ENCODE data around the gene JAKMIP1.
"Not testable (repeated sequence)": the region's sequence is repeated elsewhere in the genome, so short reads cannot be mapped to it uniquely, and the experiment has no call there.

The JAKMIP1 gene

GRCh38 chr4:6142511-6142910, 57.8 kb downstream of the JAKMIP1 start:
- H3K27me3 ChIP-seq (ENCODE audit: control insufficient read depth in 1 of 2, insufficient read depth in 2 of 2, low read length in 2 of 2): no peaks in the 10 kb centered on the region
- H3K9ac ChIP-seq (ENCODE audit: low read length in 2 of 2): no peak overlapping the region
- H3K4me1 ChIP-seq (ENCODE audit: control insufficient read depth, insufficient read depth, low read length): no peaks in the 10 kb centered on the region
- no peak overlapping the region for H3K27ac ChIP-seq (ENCODE audit: low read length)
- H3K36me3 ChIP-seq (ENCODE audit: control insufficient read depth in 2 of 2, insufficient read depth in 2 of 2, low read length in 2 of 2): no peaks in the 10 kb centered on the region
- H3K4me3 ChIP-seq (ENCODE audit: low read length in 2 of 2): no peak overlapping the region
- H3K9me3 ChIP-seq (ENCODE audit: control insufficient read depth in 2 of 2, low read length in 2 of 2): peaks cover 0 to 9% of the 10 kb centered on the region in 2 donors

DNA sequence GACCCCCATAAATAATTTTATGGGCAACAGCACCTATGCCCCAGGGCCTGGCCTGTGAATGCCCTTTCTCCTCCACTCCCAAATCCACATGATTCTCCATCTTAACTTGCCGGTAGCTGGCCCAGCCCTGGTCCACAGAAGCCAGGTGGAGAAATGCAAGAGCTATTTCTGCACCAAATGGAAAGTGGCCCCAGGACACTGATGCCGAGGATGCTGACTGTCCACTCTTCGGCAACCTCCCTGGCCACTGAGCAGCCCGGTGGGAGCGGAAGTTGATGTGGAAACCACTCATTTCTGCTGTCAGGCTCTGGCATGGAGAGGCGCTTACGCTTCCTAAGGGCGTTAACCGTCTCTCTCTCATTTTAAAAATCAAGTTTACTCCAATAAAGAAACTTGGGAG, 58.8 kb downstream of the JAKMIP1 start:
- H3K4me3 ChIP-seq (ENCODE audit: low read length in 2 of 2): no peak overlapping the region
- H3K27ac ChIP-seq (ENCODE audit: low read length): no peak overlapping the region
- no peaks in the 10 kb centered on the region for H3K27me3 ChIP-seq (ENCODE audit: control insufficient read depth in 1 of 2, insufficient read depth in 2 of 2, low read length in 2 of 2)
- H3K9me3 ChIP-seq (ENCODE audit: control insufficient read depth in 2 of 2, low read length in 2 of 2): peaks cover 0 to 9% of the 10 kb centered on the region in 2 donors
- no peak overlapping the region for H3K9ac ChIP-seq (ENCODE audit: low read length in 2 of 2)
- no peaks in the 10 kb centered on the region for H3K36me3 ChIP-seq (ENCODE audit: control insufficient read depth in 2 of 2, insufficient read depth in 2 of 2, low read length in 2 of 2)
- no peaks in the 10 kb centered on the region for H3K4me1 ChIP-seq (ENCODE audit: control insufficient read depth, insufficient read depth, low read length)

DNA sequence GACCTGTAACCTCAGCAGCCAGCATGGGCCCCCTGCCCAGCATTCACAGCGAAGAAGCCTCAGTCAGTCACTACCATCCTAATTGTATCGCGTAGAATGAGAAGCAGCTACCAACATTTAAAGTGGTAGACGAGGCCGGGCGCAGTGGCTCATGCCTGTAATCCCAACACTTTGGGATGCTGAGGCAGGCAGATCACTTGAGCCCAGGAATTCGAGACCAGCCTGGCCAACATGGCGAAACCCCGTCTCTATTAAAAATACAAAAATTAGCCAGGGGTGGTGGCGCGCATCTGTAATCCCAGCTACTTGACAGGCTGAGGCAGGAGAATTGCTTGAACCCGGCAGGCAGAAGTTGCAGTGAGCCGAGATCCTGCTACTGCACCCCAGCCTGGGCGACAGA, 59.3 kb downstream of the JAKMIP1 start:
- H3K4me1 ChIP-seq (ENCODE audit: control insufficient read depth, insufficient read depth, low read length); H3K27ac ChIP-seq (ENCODE audit: low read length); H3K27me3 ChIP-seq (ENCODE audit: control insufficient read depth in 1 of 2, insufficient read depth in 2 of 2, low read length in 2 of 2); H3K9ac ChIP-seq (ENCODE audit: low read length in 2 of 2); H3K9me3 ChIP-seq (ENCODE audit: control insufficient read depth in 2 of 2, low read length in 2 of 2); H3K36me3 ChIP-seq (ENCODE audit: control insufficient read depth in 2 of 2, insufficient read depth in 2 of 2, low read length in 2 of 2); H3K4me3 ChIP-seq (ENCODE audit: low read length in 2 of 2): not testable (repeated sequence)

GRCh38 chr4:6137747-6138135, 62.6 kb downstream of the JAKMIP1 start:
- Histone ChIP-seq H3K9ac (ENCODE audit: low read length in 2 of 2) (no peak overlapping the region), H3K36me3 (ENCODE audit: control insufficient read depth in 2 of 2, insufficient read depth in 2 of 2, low read length in 2 of 2) (no peaks in the 10 kb centered on the region), H3K27me3 (ENCODE audit: control insufficient read depth in 1 of 2, insufficient read depth in 2 of 2, low read length in 2 of 2) (no peaks in the 10 kb centered on the region), H3K27ac (ENCODE audit: low read length) (no peak overlapping the region), H3K9me3 (ENCODE audit: control insufficient read depth in 2 of 2, low read length in 2 of 2) (peaks cover 0 to 6% of the 10 kb centered on the region in 2 donors), H3K4me3 (ENCODE audit: low read length in 2 of 2) (no peak overlapping the region), H3K4me1 (ENCODE audit: control insufficient read depth, insufficient read depth, low read length) (no peaks in the 10 kb centered on the region)

DNA sequence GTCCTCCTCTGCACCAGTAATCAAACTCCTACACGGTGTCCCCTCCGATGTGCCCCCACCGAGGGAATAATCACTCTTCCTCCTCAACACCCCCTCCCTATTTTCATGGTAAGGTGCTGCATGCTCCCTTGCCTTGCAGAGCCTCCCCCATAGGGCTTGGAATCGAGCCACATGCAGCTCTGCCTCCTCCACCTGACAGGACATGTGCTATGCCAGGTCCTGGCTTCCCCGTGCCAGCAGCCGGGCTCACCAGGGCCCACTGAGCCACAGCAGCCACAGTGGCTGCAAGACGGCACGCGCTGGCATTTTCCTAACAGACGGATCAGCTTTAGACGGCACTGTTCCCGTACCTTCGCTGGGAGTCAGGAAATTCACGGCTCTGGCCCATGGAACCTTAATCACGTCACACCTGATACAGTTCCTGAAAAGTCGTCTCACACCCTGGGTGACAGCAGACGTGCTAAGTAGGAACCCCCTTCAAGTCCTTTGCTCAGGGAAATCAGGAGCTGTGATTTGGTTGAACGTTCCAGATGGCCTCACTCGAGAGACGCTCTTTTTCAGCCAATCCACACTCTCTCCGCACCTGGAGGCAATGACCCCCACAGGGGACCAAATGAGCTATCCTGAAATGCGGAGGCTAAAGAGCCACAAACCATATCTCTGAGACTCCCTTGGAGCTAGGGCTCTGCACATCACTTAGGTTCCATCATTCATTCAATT, 63.2 kb downstream of the JAKMIP1 start:
- no peak overlapping the region for H3K4me3 ChIP-seq (ENCODE audit: low read length in 2 of 2)
- no peaks in the 10 kb centered on the region for H3K27me3 ChIP-seq (ENCODE audit: control insufficient read depth in 1 of 2, insufficient read depth in 2 of 2, low read length in 2 of 2)
- H3K9ac ChIP-seq (ENCODE audit: low read length in 2 of 2): no peak overlapping the region
- no peak overlapping the region for H3K27ac ChIP-seq (ENCODE audit: low read length)
- H3K9me3 ChIP-seq (ENCODE audit: control insufficient read depth in 2 of 2, low read length in 2 of 2): peaks cover 0 to 6% of the 10 kb centered on the region in 2 donors
- no peaks in the 10 kb centered on the region for H3K4me1 ChIP-seq (ENCODE audit: control insufficient read depth, insufficient read depth, low read length)
- H3K36me3 ChIP-seq (ENCODE audit: control insufficient read depth in 2 of 2, insufficient read depth in 2 of 2, low read length in 2 of 2): no peaks in the 10 kb centered on the region

GRCh38 chr4:6134612-6135220, 65.6 kb downstream of the JAKMIP1 start:
- Histone ChIP-seq H3K4me1 (ENCODE audit: control insufficient read depth, insufficient read depth, low read length) (no peaks in the 10 kb centered on the region), H3K27ac (ENCODE audit: low read length) (no peak overlapping the region), H3K9me3 (ENCODE audit: control insufficient read depth in 2 of 2, low read length in 2 of 2) (peaks cover 0 to 6% of the 10 kb centered on the region in 2 donors), H3K9ac (ENCODE audit: low read length in 2 of 2) (no peak overlapping the region), H3K36me3 (ENCODE audit: control insufficient read depth in 2 of 2, insufficient read depth in 2 of 2, low read length in 2 of 2) (no peaks in the 10 kb centered on the region), H3K27me3 (ENCODE audit: control insufficient read depth in 1 of 2, insufficient read depth in 2 of 2, low read length in 2 of 2) (no peaks in the 10 kb centered on the region), H3K4me3 (ENCODE audit: low read length in 2 of 2) (no peak overlapping the region)

DNA sequence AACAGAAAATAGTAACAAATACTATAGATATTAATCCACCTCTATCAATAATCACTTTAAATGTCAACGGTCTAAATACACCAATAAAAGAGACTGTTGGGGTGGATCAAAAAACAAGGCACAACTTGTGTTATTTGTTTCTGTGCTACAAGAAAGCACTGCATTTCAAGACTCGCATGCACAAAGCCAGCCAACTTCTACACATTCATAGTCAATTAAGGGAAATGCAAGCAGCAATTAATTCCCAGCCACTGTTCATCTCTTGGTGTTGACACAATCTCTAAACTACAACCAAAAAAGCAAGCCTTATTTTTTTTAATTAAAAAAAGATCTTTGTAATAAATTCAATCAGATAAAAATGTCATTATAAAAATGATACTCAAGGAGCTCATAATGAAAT, 67.6 kb downstream of the JAKMIP1 start:
- Histone ChIP-seq H3K9ac (ENCODE audit: low read length in 2 of 2) (no peak overlapping the region), H3K36me3 (ENCODE audit: control insufficient read depth in 2 of 2, insufficient read depth in 2 of 2, low read length in 2 of 2) (no peaks in the 10 kb centered on the region), H3K27ac (ENCODE audit: low read length) (no peak overlapping the region)

DNA sequence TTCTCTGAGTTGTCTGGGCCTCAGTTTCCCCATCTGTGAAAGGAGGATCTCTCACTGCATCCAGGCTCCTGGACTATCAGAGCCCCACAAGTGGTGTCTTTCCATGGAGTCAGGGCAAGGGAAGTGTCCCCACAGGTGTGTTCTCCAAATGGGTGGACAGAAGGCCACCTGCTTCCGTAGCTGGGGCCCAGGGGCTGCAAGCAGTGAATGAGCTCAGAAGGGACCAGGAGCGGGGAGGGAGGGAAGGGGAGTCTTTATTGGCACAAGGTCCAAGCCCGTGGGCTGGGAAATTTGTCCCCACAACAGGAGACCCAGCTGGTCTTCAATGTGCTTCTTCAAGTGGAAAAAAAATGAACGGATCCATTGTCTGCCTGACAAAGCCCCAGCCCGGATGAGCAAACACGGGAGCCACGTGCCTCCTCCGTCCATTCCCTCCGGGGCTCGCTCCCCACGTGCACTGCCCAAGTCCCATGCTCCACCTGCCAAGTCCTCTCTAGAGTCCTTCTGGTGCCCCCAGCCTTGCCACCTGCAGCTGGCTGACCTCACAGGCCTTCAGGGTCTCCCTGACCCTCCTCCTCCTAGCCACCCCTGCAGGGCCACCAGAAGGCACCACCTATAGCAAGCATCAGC, 72.0 kb downstream of the JAKMIP1 start:
- Histone ChIP-seq H3K27ac (ENCODE audit: low read length) (no peak overlapping the region), H3K9me3 (ENCODE audit: control insufficient read depth in 2 of 2, low read length in 2 of 2) (no peaks in the 10 kb centered on the region), H3K36me3 (ENCODE audit: control insufficient read depth in 2 of 2, insufficient read depth in 2 of 2, low read length in 2 of 2) (no peaks in the 10 kb centered on the region), H3K4me3 (ENCODE audit: low read length in 2 of 2) (no peak overlapping the region), H3K4me1 (ENCODE audit: control insufficient read depth, insufficient read depth, low read length) (no peaks in the 10 kb centered on the region), H3K9ac (ENCODE audit: low read length in 2 of 2) (no peak overlapping the region), H3K27me3 (ENCODE audit: control insufficient read depth in 1 of 2, insufficient read depth in 2 of 2, low read length in 2 of 2) (peaks cover 0 to 9% of the 10 kb centered on the region in 2 donors)

More for the DNA sequence above, 67.6 kb downstream of the JAKMIP1 start:
- peaks cover 0 to 2% of the 10 kb centered on the region in 2 donors for H3K27me3 ChIP-seq (ENCODE audit: control insufficient read depth in 1 of 2, insufficient read depth in 2 of 2, low read length in 2 of 2)
- peaks cover 0 to 6% of the 10 kb centered on the region in 2 donors for H3K9me3 ChIP-seq (ENCODE audit: control insufficient read depth in 2 of 2, low read length in 2 of 2)
- no peak overlapping the region for H3K4me3 ChIP-seq (ENCODE audit: low read length in 2 of 2)
- H3K4me1 ChIP-seq (ENCODE audit: control insufficient read depth, insufficient read depth, low read length): no peaks in the 10 kb centered on the region

- no peak overlapping the region for H3K4me3 ChIP-seq (ENCODE audit: low read length in 2 of 2)
- no peaks in the 10 kb centered on the region for H3K4me1 ChIP-seq (ENCODE audit: control insufficient read depth, insufficient read depth, low read length)
- no peaks in the 10 kb centered on the region for H3K36me3 ChIP-seq (ENCODE audit: control insufficient read depth in 2 of 2, insufficient read depth in 2 of 2, low read length in 2 of 2)
- no peaks in the 10 kb centered on the region for H3K9me3 ChIP-seq (ENCODE audit: control insufficient read depth in 2 of 2, low read length in 2 of 2)
- H3K27ac ChIP-seq (ENCODE audit: low read length): no peak overlapping the region
- peaks cover 0 to 9% of the 10 kb centered on the region in 2 donors for H3K27me3 ChIP-seq (ENCODE audit: control insufficient read depth in 1 of 2, insufficient read depth in 2 of 2, low read length in 2 of 2)
- no peak overlapping the region for H3K9ac ChIP-seq (ENCODE audit: low read length in 2 of 2)
Measured at GRCh38 chr4:6126971-6127745, 73.2 kb downstream of the JAKMIP1 start.

- Histone ChIP-seq H3K27me3 (ENCODE audit: control insufficient read depth in 1 of 2, insufficient read depth in 2 of 2, low read length in 2 of 2) (peaks cover 0 to 9% of the 10 kb centered on the region in 2 donors), H3K9me3 (ENCODE audit: control insufficient read depth in 2 of 2, low read length in 2 of 2) (no peaks in the 10 kb centered on the region), H3K36me3 (ENCODE audit: control insufficient read depth in 2 of 2, insufficient read depth in 2 of 2, low read length in 2 of 2) (no peaks in the 10 kb centered on the region)
Measured at GRCh38 chr4:6125103-6125651, 75.2 kb downstream of the JAKMIP1 start.

More at GRCh38 chr4:6125103-6125651, 75.2 kb downstream of the JAKMIP1 start:
- no peaks in the 10 kb centered on the region for H3K4me1 ChIP-seq (ENCODE audit: control insufficient read depth, insufficient read depth, low read length)
- H3K9ac ChIP-seq (ENCODE audit: low read length in 2 of 2): no peak overlapping the region
- H3K4me3 ChIP-seq (ENCODE audit: low read length in 2 of 2): no peak overlapping the region
- no peak overlapping the region for H3K27ac ChIP-seq (ENCODE audit: low read length)

Data from stomach smooth muscle (tissue), 2 donors.